Measurements from ENCODE around the gene BHLHA15.

Gene BHLHA15

DNA sequence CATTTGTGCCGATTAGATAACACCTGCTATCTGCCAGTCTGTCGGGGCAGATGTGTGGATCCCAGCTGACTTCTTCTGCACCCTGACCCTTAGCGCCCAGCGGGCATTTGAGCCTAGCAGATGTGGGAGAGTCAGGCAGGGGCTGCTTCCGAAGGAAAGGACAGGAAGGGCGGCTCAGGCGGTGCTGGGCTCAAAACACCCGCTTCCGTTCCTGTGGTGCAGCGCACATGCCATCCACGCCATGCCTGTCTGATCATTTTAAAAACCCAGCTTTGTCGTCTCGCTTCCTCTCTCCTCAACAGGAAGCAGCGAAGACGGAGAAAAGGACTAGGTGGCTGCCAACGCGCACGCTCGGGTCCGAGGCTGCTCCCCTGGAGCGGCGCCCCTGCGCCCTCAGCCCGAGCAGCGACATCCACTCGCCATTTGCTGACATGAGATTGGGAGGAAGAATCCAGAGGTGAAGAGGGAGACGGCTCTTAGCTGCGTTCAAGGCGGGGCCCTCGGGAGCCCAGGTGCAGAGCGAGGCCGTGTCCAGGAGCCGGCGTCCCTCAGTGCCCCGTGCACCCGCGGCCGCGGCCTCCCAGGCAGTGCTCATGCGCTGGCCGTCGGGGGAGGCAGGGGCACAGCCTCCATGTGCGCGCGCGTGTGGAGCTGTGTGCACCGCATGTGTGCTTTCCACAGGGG, 5.9 kb upstream of the BHLHA15 start:
- TF ChIP-seq, protein P1, sequence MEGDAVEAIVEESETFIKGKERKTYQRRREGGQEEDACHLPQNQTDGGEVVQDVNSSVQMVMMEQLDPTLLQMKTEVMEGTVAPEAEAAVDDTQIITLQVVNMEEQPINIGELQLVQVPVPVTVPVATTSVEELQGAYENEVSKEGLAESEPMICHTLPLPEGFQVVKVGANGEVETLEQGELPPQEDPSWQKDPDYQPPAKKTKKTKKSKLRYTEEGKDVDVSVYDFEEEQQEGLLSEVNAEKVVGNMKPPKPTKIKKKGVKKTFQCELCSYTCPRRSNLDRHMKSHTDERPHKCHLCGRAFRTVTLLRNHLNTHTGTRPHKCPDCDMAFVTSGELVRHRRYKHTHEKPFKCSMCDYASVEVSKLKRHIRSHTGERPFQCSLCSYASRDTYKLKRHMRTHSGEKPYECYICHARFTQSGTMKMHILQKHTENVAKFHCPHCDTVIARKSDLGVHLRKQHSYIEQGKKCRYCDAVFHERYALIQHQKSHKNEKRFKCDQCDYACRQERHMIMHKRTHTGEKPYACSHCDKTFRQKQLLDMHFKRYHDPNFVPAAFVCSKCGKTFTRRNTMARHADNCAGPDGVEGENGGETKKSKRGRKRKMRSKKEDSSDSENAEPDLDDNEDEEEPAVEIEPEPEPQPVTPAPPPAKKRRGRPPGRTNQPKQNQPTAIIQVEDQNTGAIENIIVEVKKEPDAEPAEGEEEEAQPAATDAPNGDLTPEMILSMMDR (IDR thresholded peaks at IDR 0.05; ENCODE audit: borderline replicate concordance, extremely low read depth, low read length, poor library complexity, severe bottlenecking) = no peak
- TF ChIP-seq EZH2 (IDR thresholded peaks at IDR 0.05; ENCODE audit: borderline replicate concordance, low read depth, low read length, severe bottlenecking) = no peak

DNA sequence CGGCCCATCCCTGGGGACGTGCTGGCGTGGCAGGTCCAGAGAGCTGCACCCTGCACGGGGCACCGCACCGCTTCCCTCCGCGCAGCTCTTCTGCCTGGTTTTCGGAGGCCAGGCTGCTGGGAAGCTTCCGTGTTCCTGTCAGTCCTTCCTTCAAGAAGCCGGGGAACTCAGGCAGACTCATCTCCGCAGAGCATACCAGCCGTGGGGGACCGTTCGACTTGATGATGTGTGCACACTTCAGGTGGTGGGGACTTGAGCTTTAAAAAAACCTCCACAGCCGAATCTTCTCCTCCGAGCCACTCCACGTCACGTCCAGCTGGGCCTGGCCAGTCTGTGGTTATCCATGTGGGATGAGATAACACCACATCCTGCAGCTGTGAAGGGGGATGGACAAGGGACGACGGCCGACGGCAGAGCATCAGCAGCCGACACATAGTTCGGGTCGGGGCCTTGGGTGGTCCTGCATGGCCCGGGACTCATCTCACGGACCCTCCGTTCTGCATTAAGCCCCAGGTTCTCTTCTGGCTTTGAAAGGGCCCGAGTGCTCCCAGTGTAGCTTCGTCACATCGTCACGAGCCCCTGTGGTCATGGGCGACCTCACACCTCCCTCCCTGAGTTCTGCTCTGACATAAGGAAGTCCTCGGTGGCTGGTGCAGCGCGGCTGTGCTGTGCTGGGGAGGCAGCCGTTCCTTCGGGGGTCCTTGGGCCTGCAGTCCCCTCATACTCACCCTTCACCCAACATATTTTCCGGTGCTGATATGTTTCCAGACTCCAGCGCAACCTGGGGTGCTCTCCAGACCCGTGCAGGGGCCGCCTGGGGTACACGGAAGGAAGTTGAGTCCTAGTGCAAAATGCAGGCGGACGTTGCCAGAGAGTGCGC, 4.5 kb upstream of the BHLHA15 start:
- H3K36me3 ChIP-seq (ENCODE audit: insufficient read depth, low read length) = peaks cover 45% of the 10 kb centered on the region
- no peaks in the 10 kb centered on the region for H3K9me3 ChIP-seq (ENCODE audit: insufficient read depth, low read length, severe bottlenecking)
- no peak for ATAC-seq (ENCODE audit: insufficient read depth, low read depth)
- DNase-seq = no peak
- H4K20me1 ChIP-seq (ENCODE audit: insufficient read depth, low read length) = peaks cover 22% of the 10 kb centered on the region
- H3K4me2 ChIP-seq (ENCODE audit: insufficient read depth, low read length) = no peak overlapping the region
- H2AFZ ChIP-seq (ENCODE audit: low read depth, low read length) = no peak overlapping the region
- H3K9ac ChIP-seq (ENCODE audit: low read depth, low read length) = no peak overlapping the region
- H3K4me1 ChIP-seq (ENCODE audit: insufficient read depth, low read length) = peaks cover 19% of the 10 kb centered on the region
- no peaks in the 10 kb centered on the region for H3K79me2 ChIP-seq (ENCODE audit: insufficient read depth, low read length)
- no peak overlapping the region for H3K27ac ChIP-seq (ENCODE audit: low read length)
- no peak overlapping the region for H3K4me3 ChIP-seq (ENCODE audit: low read depth in 1 of 2, low read length in 2 of 2)
- TF ChIP-seq EZH2 (IDR thresholded peaks at IDR 0.05; ENCODE audit: borderline replicate concordance, low read depth, low read length, severe bottlenecking) = no peak
- TF ChIP-seq, protein P1 (IDR thresholded peaks at IDR 0.05; ENCODE audit: borderline replicate concordance, extremely low read depth, low read length, poor library complexity, severe bottlenecking) = no peak
- no peaks in the 10 kb centered on the region for H3K27me3 ChIP-seq (ENCODE audit: insufficient read depth, low read length, poor library complexity)

More for the DNA sequence above, 5.9 kb upstream of the BHLHA15 start:
- H3K9me3 ChIP-seq (ENCODE audit: insufficient read depth, low read length, severe bottlenecking) = no peaks in the 10 kb centered on the region
- H2AFZ ChIP-seq (ENCODE audit: low read depth, low read length) = no peak overlapping the region
- peaks cover 45% of the 10 kb centered on the region for H3K36me3 ChIP-seq (ENCODE audit: insufficient read depth, low read length)
- H4K20me1 ChIP-seq (ENCODE audit: insufficient read depth, low read length) = peaks cover 24% of the 10 kb centered on the region
- no peak for ATAC-seq (ENCODE audit: insufficient read depth, low read depth)
- H3K4me1 ChIP-seq (ENCODE audit: insufficient read depth, low read length) = peaks cover 22% of the 10 kb centered on the region
- H3K9ac ChIP-seq (ENCODE audit: low read depth, low read length) = no peak overlapping the region
- H3K79me2 ChIP-seq (ENCODE audit: insufficient read depth, low read length) = no peaks in the 10 kb centered on the region
- H3K27me3 ChIP-seq (ENCODE audit: insufficient read depth, low read length, poor library complexity) = no peaks in the 10 kb centered on the region
- no peak for DNase-seq
- no peak overlapping the region for H3K4me2 ChIP-seq (ENCODE audit: insufficient read depth, low read length)
- H3K27ac ChIP-seq (ENCODE audit: low read length) = no peak overlapping the region
- no peak overlapping the region for H3K4me3 ChIP-seq (ENCODE audit: low read depth in 1 of 2, low read length in 2 of 2)

DNA sequence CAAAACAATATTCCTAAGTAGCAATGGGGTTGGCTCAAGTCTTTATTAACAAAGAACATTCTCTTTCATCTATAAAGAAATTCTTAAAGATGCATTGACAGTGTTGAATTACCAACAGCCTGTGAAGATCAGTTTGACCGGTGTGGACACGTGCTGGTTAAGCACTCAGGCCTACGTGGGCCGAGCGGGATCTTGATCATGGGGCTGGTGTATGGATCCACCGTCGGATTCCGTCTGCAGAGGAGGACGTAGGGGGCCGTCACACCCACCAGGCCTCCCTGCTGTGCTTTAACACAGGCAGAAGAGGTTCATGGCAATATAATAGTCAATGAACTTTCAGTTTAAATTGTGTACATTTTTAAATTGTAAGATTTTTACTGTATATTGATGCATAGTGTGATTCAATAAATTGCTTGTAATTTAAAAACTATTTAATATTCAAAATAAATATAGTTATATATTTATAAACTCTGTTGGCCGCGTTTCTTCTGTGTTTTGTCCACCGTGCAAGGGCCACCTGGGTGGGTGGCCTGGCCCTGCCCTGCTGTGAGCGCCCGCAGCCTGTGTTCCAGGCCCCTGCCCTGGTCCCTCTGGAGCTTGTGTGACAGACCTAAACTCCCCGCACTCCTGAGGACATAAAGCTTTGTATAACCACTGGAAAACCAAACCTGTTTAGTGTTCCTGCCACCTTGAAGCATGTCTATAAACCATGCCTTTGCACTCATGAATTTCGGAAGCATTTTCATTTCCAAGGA, 1.9 kb upstream of the BHLHA15 start:
- ATAC-seq (ENCODE audit: insufficient read depth, low read depth) (no peak), DNase-seq (no peak)
- Histone ChIP-seq H3K9ac (ENCODE audit: low read depth, low read length) (no peak overlapping the region), H2AFZ (ENCODE audit: low read depth, low read length) (no peak overlapping the region), H3K4me2 (ENCODE audit: insufficient read depth, low read length) (no peak overlapping the region), H3K79me2 (ENCODE audit: insufficient read depth, low read length) (no peaks in the 10 kb centered on the region), H3K27ac (ENCODE audit: low read length) (no peak overlapping the region), H3K9me3 (ENCODE audit: insufficient read depth, low read length, severe bottlenecking) (no peaks in the 10 kb centered on the region), H4K20me1 (ENCODE audit: insufficient read depth, low read length) (peaks cover 3% of the 10 kb centered on the region; the same call in 1 of the 2 replicates), H3K36me3 (ENCODE audit: insufficient read depth, low read length) (peaks cover 32% of the 10 kb centered on the region), H3K4me3 (ENCODE audit: low read depth in 1 of 2, low read length in 2 of 2) (no peak overlapping the region), H3K27me3 (ENCODE audit: insufficient read depth, low read length, poor library complexity) (no peaks in the 10 kb centered on the region), H3K4me1 (ENCODE audit: insufficient read depth, low read length) (no peaks in the 10 kb centered on the region)
- TF ChIP-seq, protein P1 (IDR thresholded peaks at IDR 0.05; ENCODE audit: borderline replicate concordance, extremely low read depth, low read length, poor library complexity, severe bottlenecking) = no peak
- TF ChIP-seq EZH2 (IDR thresholded peaks at IDR 0.05; ENCODE audit: borderline replicate concordance, low read depth, low read length, severe bottlenecking) = no peak
